ENCODE data around the gene ATP2C2. TPM values are rescaled to one million over a fixed set of nuclear protein-coding genes. Genes with fewer than 3 reads are reported as not detected.

The ATP2C2 gene
- total RNA-seq, 1 experiment from 2014 or later, result 4.0 TPM

DNA sequence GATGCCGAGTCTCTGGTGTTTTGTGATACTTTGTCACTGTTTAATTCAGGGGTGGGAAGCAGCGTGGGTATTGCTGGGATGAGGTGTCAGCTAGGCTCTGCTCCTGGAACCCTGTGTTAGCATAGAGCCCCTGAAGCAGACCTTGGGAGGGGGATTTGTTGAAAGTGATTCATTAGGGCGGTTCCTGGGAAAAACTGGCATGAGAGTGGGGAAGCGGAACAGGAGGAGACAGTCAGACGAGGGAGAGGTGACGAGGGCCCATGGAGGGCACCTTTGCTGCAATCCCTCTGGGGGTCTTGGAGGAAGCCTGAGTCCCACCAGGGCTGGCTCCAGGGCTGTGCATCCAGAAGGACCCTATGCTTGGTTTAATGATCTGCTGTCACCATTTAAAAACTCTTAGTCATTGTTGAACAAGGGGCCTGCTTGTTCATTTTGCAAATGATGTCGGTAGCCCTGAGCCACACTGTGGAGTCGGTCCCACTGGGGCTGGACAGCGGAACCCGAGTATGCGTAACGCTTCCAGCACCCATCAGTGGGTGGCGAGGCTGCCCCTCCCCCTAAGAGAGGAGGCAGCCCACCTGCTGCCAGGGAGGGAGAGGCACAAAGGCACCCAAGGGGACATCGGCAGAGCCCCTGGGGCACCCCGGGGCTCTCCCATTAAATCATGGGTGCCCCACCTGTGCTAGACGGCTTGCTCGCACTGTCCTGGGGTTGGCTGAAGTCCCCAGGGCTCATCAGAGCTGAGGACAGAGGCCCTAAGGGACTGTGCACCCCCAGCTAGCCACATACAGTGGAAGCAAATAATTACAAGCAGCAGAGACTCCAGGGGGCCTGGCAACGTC lies 38.3 kb upstream of the ATP2C2 start:
- no peak for DNase-seq
- Histone ChIP-seq H4K20me1 (ENCODE audit: control insufficient read depth, insufficient read depth, insufficient read length) (no peaks in the 10 kb centered on the region), H2BK12ac (ENCODE audit: insufficient read length, low read depth, low read length) (no peak overlapping the region), H3K9ac (ENCODE audit: extremely low read depth, insufficient read length, low read length) (no peak overlapping the region), H2BK15ac (ENCODE audit: low read depth, low read length) (no peak overlapping the region), H3K79me2 (ENCODE audit: insufficient read depth, low read length) (no peaks in the 10 kb centered on the region), H2AK5ac (ENCODE audit: insufficient read length, low read length) (no peak overlapping the region), H3K79me1 (ENCODE audit: insufficient read depth, low read depth, low read length, poor library complexity, severe bottlenecking) (no peaks in the 10 kb centered on the region), H2BK120ac (ENCODE audit: low read depth, low read length, poor library complexity, severe bottlenecking) (no peak overlapping the region), H3K27me3 (ENCODE audit: insufficient read depth, low read length) (no peaks in the 10 kb centered on the region), H3K9me3 (ENCODE audit: control insufficient read depth, low read depth, low read length) (no peaks in the 10 kb centered on the region), H3K18ac (ENCODE audit: insufficient read length, low read depth, low read length) (no peak overlapping the region), H3K23ac (ENCODE audit: insufficient read length, low read depth, low read length) (no peak overlapping the region), H3K4me2 (ENCODE audit: insufficient read depth, insufficient read length, low read length) (no peak overlapping the region), H4K8ac (replicated peaks; ENCODE audit: insufficient read length, low read depth, low read length) (no peak overlapping the region), H3K23me2 (ENCODE audit: insufficient read length, low read depth, low read length, poor library complexity, severe bottlenecking) (no peaks in the 10 kb centered on the region), H4K5ac (ENCODE audit: insufficient read length, low read depth, low read length) (no peak overlapping the region), H3K4ac (ENCODE audit: low read depth, low read length) (no peak overlapping the region), H3K27ac (ENCODE audit: insufficient read length, low read depth, low read length) (no peak overlapping the region), H2BK20ac (ENCODE audit: low read depth, low read length, poor library complexity, severe bottlenecking) (no peak overlapping the region), H2BK5ac (ENCODE audit: insufficient read length, low read length) (no peak overlapping the region), H4K91ac (ENCODE audit: insufficient read length, low read depth, low read length) (no peak overlapping the region), H3T11ph (ENCODE audit: low read length) (no peak overlapping the region), H3K56ac (ENCODE audit: insufficient read length, low read depth, low read length) (no peak overlapping the region), H3K14ac (ENCODE audit: insufficient read depth, low read length) (no peak overlapping the region; the same call in 1 of the 2 replicates), H2AFZ (ENCODE audit: low read length) (no peak overlapping the region), H3K4me1 (ENCODE audit: insufficient read depth, low read length) (no peaks in the 10 kb centered on the region)
- H3K9me3 Mint-ChIP-seq, result no peaks in the 10 kb centered on the region
- no peak for TF ChIP-seq CTCF (conservative IDR thresholded peaks at IDR 0.05)
- H3K27me3 Mint-ChIP-seq (ENCODE audit: low read depth), result peaks cover 2% of the 10 kb centered on the region
- no CpG with 5 or more reads among the region's 18 CpGs for WGBS (ENCODE audit: extremely low coverage, insufficient read length, low lambda C conversion rate)
- H3K27ac Mint-ChIP-seq, result peak overlapping the region in 1 of 3 experiments; percentile 54; a peak in 2 of 7 replicates
- H3K36me3 Mint-ChIP-seq (ENCODE audit: insufficient read depth in 1 of 3, low read depth in 3 of 3), result no peaks in the 10 kb centered on the region
- H3K4me1 Mint-ChIP-seq, result peaks cover 3 to 9% of the 10 kb centered on the region in 2 experiments; a peak in 3 of 4 replicates
- H3K4me3 Mint-ChIP-seq, result no peak overlapping the region

Data from H9 (cell line).